Heart left ventricle (tissue), 13 donors: ENCODE results near the gene CDC25C.

ENCODE experiments used
- CTCF ChIP-seq, 12 donors: fragments of 200-600 bp; sonication (generic) in 4 of 12; IDR thresholded peaks; one replicate each; pipeline versions ENCODE4 v1.5.0 to v1.8.0; 2018 to 2022; ENCODE audit warnings: antibody characterized with exemption in 12 of 12, mild to moderate bottlenecking in 5 of 12
- POLR2A ChIP-seq, 2 donors: fragments of 450-650 bp; IDR thresholded peaks; one replicate each; pipeline ENCODE4 v1.6.1; 2017; ENCODE audit warnings: antibody characterized with exemption in 2 of 2, mild to moderate bottlenecking in 2 of 2, moderate library complexity in 2 of 2
- donor health status: ischemic (EF 13 %, LVEDD 7.1; RV severe dilation, severe dysfunction).
- donor health status: DM: no; HTN: yes; CAD: no.
- donor health status: DM: no; HTN: no; CAD: no.
- donor health status: ischemic (EF 25% LVEDD 6.9; RV normal size, moderate dysfunction).
- donor health status: ischemic (EF 25% LVEDD 5.7; RV mildly dilated, moderate dysfunction).
- donor health status: ischemic (EF 35%, LVEDD 5.7; RV mildly dilated, moderate dysfunction).
- donor health status: nonischemic (EF 11% LVEDD 7.7; RV severe dilation, severe dysfunction).
- donor health status: DM: yes; HTN: yes; CAD: no.
- donor health status: PGD.
- donor health status: ischemic (EF 29% LVEDD 5.4; RV normal size, mild dysfunction).
- donor health status: nonischemic (EF 23%, LVEDD 6.1; RV moderate dilation, normal function).

GRCh38 chr5:138351056-138351455 lies 19.5 kb upstream of the CDC25C start:
- no peak for TF ChIP-seq CTCF (IDR thresholded peaks at IDR 0.05)
- TF ChIP-seq POLR2A (IDR thresholded peaks at IDR 0.05), result no peak
